Spleen (tissue), 7 donors: ENCODE data around the gene LCLAT1.

Experiments used
- POLR2A ChIP-seq, 3 donors: fragments of 450-650 bp; IDR thresholded peaks; one replicate each; pipeline ENCODE4 v1.5.1; 2017; ENCODE audit warnings: antibody characterized with exemption in 3 of 3, mild to moderate bottlenecking in 1 of 3
- POLR2AphosphoS5 ChIP-seq, 3 donors: sonication (generic); formaldehyde crosslinking; IDR thresholded peaks; one replicate each; pipeline ENCODE4 v1.5.1; 2017; ENCODE audit warnings: antibody characterized with exemption in 3 of 3
- TF ChIP-seq, protein P1 (sequence below), 11 experiments: fragments of 200-600 bp in 7 of 11; fragments of 450-650 bp in 4 of 11; sonication (generic) in 4 of 11; IDR thresholded peaks in 8 of 11; conservative IDR thresholded peaks in 3 of 11; 1 replicate in 7 of 11; 2 replicates in 4 of 11; pipeline versions ENCODE4 v1.4.0 to v1.8.0; 2016 to 2021; ENCODE audit warnings: antibody characterized with exemption in 11 of 11, inconsistent platforms in 4 of 11, mild to moderate bottlenecking in 1 of 11
- donor health status: DM: no; HTN: no; CAD: no; lungs with moderate emphysema.
- donor health status: DM: no; HTN: no; CAD: no.
- donor health status: DM: no; HTN: no; CAD: no.

DNA sequence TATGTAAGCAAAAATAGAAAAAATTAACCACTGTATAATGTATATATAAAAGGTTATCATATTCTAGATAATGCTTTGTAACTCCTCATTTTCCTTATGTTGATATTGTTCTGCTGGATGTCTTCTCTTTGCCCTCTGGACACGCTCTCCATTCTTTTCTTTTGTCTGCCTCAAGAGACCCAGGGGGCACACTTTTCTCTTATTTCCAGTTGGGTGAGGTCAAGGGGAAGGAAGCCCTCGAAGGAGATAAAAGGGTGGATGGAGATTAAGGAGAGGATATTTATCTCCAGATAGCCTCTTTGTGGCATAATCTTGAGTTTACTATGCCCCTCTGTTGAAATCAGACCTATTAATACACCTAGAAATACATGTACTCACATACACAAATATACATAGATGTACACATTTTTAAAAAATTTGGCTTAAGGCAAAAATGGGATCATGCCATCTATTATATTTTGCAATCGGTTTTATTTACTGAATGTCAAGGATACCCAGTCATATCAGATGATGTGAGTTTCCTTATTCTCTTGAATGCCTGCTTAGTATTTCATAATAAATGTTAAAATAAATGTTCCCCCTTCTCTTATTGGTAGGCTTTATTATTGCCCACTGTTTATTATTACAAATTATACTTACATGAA lies 65.3 kb downstream of the LCLAT1 start:
- no peak for TF ChIP-seq POLR2A (IDR thresholded peaks at IDR 0.05)
- TF ChIP-seq, protein P1, sequence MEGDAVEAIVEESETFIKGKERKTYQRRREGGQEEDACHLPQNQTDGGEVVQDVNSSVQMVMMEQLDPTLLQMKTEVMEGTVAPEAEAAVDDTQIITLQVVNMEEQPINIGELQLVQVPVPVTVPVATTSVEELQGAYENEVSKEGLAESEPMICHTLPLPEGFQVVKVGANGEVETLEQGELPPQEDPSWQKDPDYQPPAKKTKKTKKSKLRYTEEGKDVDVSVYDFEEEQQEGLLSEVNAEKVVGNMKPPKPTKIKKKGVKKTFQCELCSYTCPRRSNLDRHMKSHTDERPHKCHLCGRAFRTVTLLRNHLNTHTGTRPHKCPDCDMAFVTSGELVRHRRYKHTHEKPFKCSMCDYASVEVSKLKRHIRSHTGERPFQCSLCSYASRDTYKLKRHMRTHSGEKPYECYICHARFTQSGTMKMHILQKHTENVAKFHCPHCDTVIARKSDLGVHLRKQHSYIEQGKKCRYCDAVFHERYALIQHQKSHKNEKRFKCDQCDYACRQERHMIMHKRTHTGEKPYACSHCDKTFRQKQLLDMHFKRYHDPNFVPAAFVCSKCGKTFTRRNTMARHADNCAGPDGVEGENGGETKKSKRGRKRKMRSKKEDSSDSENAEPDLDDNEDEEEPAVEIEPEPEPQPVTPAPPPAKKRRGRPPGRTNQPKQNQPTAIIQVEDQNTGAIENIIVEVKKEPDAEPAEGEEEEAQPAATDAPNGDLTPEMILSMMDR (IDR thresholded peaks at IDR 0.05 in 8 of 11, conservative IDR thresholded peaks at IDR 0.05 in 3 of 11), result no peak
- TF ChIP-seq POLR2AphosphoS5 (IDR thresholded peaks at IDR 0.05), result no peak
